GM18499 (cell line): ENCODE data around the gene ERC2.

Experiments
- ATAC-seq: cut with Tn5 transposase; IDR thresholded peaks from one replicate; pipeline ENCODE4 v1.9.1; 2021; ENCODE audit warnings: moderate number of reproducible peaks; ENCODE audit not compliant: insufficient read depth, unreplicated experiment

The ERC2 gene

DNA sequence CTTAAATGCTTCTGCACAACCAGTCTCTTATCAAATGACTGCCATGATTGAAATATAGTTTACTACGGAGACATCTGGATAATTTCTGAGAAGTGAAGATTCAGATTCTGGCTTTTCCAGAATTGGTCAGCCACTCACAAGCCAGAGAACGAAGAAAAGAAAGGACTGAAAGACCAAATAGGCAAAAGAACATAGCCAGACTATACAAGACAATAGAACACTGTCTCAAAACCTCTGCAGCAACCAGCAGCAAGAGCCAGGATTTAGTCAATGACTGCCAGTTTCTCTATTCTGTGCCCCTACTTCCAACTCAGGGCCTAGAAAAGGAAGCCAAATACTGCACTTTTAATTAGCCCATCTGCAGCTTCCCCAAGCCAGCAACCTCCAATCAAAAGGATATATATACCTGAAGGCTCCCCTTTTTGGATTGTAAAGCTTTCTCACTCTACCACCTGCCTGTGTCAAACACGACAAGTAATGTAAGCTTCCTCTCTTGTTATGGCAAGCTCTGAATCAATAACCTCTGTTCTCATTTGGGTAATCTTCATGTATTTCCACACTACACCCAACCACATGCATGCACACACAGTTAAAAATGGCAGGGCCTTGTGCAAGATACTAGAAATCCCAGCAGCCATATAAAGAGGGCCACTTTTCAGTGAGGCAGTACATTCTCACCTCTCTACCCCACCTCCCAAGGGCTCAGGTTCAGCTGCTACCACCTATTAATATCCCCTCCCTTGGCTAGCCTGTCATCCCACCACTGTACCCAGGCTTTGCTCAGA, 97.1 kb downstream of the ERC2 start:
- ATAC-seq, result no peak

DNA sequence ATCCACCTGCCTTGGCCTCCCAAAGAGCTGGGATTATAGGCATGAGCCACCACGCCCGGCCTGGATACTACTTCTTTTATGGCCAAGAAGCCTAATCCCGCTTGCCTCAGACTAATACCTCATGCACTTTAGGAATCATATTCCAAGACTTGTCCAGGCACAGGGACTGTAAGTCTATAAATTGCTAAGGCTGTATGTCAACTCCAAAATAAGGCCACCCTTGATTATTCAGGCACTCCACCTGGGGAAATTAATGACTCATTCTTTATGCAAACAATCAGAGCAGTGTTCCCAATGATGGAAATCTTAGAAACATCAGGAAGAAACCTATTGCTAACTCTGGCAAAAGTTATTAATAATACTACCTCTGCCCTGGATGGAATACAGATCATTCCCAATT, 98.4 kb downstream of the ERC2 start:
- ATAC-seq, result no peak

DNA sequence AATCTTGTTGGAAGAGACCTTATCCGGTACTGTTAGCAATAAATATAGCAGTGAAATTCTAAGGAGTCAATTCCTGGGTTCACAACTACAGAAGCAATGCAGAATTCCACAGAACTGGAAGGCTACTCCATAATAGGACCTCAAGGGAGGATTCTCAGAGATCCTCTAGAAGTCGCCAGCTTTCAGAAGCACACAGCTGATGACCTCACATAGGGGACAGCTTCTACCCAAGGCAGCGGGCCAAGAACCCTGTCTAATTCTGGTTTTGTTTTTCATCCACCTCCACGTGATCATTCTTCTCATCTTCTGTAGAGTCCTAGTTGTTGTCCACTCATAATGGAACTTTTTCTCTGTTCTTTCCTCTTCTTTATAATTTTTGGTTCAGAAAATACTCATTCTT, 99.4 kb downstream of the ERC2 start:
- ATAC-seq, result no peak

DNA sequence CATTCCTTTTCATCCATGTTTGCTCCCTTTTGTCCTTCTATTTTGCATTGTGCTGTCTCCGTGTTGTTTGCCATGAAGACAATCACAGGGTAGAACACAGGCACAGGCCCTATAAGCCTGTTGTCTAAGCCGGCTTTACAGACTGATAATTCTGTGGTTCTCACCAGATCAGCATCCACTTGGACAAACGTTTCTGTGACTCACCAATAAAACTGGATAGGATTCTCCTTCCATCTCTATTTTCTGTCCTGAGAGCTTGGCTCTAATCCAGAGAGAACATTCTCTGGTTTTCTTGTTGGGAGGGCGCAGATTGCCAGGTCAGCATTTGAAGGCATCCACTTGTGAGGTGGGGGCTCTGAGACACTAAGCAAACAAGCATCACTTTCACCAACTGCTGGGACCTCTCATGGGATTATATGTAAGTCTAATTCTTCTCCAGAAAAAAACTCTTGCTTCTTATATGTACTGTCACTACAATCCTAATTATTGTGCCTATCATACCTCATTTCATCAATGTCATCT, 101.6 kb downstream of the ERC2 start:
- no peak for ATAC-seq

DNA sequence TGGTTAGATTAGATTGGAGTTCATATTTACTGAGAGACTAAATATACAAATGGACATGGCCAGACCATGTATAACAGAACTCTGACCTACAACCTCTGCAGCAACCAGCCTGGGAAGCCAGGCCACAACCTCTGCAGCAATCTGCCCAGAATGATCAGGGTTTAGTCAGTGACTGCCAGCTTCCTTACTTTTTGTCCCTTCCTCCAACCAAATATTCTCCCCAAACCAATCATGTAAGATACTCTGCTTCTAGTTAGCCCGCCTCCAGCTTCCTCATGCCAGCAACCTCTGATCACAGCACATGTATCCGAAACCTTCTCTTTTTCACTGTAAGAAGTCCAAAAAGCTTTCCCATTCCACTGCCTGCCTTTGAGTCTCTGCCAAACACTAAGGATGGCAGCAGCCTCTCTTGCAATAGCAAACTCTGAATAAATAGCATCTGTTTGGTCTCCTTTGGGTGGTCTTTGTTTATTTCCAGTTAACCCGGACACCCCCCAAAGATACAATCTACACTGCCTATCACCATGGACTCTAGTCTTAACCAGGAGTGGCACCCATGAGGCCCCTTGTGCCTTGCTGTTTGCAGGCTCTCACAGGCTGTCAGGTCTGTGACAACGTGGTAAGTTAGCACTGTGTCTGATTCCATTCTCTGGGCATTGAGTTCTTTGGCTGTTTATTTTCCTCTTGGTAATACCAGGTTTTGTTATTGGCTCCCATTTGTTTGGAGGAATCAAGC, 102.2 kb downstream of the ERC2 start:
- no peak for ATAC-seq

DNA sequence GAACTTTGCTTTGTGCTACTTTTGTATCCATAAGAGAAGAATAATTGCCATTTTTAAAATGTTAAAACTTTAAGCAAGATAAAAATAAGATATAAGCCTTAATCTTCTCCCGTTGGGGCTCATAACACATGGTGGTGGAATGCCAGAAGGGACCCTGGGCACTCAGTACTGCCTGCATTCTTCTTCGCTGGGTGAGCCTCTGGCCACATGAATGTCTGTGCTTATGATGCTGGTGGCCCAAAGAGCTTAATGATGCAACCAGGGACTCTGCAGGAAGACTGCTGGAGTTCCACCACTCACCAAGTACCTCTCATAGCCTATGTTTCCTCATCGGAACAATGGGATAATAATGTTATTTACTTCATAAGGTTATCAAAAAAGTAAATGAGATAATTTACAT, 103.6 kb downstream of the ERC2 start:
- no peak for ATAC-seq

DNA sequence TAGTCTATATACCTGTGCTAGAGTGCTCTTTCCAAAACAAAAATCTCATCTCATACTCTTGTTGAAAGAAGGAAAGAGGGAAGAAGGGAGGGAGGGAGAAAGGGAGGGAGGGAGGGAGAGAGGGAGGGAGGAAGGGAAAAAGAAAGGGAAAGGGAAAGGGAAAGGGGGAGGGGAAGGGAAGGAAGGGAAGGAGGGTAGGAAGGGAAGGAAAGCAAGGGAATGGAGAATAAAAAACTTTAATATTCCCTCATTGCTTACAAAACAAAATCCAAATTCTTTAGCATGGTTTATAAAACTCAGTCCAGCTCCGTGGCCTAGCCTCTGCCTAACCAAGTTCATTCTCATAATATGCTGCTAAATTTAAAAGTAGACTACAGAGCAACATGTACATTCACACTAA, 104.5 kb downstream of the ERC2 start:
- ATAC-seq, result no peak

DNA sequence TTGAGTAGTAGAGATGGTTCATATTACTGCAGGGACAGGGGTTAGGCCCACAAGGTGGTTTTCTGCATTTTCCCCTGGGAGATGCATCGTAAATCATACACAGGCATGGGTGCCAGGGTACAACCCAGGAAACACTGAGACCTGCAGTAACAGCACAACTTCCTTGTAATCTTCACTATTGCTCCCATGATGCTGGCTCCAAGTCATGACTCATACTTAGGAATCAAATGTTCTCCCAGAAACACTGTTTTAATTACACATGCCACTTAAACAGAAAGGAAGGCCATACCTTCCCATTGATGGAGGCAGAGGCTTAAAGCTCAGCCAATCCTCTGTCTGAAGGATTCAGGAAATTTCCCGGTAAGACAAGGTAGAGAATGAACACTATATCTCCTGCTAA, 106.5 kb downstream of the ERC2 start:
- ATAC-seq, result no peak

DNA sequence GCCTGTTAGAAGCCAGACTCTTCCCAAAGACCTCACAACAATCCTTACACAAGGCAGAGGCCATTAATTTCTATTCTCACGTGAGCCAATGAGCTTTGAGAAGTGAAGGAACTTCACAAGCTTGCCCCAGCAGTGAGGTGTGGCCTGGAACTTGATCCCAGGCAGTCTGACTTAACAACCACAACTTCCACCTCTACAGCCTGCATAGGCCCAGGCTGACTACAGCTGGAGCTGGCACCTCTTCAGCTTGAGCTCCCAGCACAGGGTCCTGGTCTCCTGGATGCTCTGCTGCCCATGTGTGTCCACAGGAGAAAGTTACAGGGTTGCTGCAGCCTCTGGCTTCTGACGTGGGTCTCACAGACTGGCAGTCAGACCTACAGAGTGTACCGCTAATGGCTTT, 111.0 kb downstream of the ERC2 start:
- ATAC-seq, result no peak

DNA sequence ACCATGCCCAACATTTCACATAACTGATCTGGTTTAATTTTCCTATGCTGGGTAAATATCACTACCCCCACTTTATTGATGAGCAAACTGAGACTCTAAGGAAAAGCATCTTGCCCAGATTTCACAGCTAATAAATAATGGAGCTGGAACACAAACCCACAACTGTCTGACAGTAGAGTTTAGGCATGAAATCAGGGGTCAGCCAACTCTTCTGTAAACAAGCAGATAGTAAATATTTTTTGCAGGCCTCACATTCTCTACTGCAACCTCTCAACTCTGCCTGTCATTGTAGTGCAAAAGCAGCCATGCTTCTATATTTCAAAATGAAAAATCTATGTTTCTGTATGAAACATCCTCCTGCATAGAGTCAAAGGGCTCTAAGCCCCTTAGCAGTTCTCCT, 111.5 kb downstream of the ERC2 start:
- no peak for ATAC-seq

DNA sequence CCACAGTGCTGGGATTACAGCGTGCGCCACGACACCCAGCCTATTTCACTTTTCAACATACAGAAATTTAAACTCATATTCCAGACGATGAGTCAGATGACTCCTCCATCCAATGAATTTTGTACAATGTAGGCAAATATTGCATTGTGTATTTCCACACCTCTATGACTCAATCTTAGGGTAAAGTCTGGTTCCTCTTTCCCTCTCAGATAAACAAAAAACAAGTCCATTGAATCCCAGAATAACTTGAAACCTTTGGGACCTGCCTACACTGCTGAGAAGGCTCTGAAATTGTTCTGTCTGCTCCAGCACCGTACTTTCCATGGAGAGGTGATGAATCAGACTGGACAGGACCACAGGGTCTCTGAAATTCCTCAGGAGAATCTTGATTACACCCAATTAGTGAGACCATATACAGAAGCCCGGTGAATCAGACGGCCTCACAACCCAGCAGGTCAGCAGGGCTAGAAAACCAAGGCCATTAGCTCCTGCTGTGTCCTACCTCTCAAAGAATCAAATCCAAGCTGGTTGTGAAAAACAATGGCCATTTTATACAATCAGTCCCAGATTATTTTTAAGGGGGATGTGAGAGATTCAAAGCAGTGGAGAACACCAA, 112.6 kb downstream of the ERC2 start:
- no peak for ATAC-seq

DNA sequence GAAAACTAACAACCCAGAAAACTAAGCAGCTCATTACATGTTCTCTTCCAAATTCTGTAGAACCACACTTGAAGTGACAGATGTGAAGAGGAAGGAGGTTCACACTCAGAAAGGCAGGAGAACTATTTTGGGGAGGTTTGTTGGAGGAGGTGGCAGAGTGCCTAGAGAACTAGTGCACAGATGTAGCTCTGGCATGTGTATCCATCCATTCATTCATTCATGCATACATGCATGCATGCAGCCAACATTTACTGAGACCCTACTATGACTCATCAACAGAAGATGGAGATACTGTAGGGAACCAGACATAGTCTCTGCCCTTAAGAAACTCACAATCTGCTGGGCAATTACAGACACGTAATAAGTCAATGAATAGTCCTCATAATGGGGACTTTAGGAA, 116.7 kb downstream of the ERC2 start:
- no peak for ATAC-seq

DNA sequence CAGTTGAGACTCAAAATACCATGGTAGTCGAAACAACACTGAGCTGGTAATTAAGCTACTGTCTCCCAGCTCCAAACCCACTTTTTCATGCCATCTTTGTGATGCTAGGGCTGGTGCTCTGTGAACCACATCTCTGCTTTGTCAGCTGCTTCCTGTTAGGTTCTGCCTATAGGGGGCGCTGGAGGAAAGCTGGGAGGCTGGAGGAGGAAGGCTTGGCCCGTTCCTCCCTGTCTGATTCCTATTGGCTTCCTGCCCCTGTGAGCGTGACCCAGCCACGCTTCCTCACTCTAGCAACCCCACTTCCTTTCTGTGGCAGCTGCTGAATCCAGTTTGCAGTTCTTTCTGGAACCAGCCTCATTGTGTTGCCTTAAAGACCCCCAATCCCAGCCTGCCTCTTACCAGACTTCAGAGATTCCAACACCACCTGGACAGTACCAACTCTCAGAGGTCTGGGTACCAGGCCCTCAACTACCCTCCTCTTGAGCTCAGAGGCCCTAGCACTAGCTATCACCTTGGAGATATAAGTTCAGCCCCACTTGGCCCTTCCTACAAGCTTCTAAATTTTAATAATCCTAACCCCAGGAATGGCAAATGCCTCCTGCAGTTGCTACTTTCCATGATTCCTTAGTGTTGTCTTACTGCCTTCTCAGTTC, 120.9 kb downstream of the ERC2 start:
- ATAC-seq, result no peak

DNA sequence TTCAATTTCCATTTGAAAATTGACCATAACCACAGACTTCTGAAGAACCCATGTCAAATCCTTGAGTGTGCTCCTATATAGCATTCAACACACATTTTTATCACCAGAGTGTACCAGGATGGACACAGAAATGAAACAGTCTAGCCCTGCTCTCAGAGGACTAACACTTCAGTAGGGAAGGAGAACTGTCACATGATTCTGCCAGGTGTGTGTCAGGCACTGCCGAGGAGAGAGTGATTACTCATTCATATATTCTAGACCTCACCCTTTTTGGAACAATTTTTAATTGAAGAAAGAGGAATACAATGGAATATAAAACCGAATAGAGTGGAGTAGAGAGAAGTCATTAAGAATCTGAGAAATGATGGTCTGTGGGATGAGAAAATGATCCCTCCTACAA, 125.8 kb downstream of the ERC2 start:
- no peak for ATAC-seq

DNA sequence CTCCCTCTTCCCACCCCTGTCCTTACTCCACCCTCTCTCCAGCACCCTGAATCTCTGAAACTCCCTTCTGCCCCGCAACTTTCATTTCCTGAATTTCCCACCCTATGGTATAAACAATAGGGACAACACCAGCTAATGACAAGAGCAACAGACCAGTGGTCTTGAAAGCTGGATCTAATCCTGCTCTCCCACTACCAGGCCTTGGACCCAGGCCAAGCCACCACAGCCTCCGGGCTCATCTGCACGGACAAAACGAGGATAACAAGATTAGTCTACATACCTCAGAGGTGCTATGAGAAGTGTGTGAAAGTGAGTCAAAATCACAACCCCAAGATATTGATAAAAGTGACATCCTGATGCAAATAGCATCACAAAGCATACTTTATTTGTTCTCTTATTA, 128.6 kb downstream of the ERC2 start:
- no peak for ATAC-seq

DNA sequence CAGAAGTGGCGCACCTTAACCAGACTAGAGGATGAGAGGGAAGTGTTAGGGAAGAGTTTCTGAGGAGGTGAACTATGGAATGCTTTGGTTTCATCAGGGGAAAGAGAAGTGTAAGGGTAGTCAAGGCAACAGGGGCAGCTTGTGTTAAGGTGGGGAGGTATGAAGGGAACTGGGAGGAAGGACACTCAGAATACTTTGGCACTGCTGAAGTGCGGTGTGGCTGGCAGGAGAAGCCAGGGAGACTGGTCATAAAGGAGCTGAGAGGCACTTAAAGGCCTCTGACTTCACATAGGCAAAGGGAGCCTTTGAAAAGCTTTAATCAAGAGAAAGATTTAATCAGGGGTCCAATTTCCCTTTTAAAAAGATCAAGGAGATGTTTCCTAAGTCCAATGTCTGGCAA, 129.0 kb downstream of the ERC2 start:
- ATAC-seq, result no peak

DNA sequence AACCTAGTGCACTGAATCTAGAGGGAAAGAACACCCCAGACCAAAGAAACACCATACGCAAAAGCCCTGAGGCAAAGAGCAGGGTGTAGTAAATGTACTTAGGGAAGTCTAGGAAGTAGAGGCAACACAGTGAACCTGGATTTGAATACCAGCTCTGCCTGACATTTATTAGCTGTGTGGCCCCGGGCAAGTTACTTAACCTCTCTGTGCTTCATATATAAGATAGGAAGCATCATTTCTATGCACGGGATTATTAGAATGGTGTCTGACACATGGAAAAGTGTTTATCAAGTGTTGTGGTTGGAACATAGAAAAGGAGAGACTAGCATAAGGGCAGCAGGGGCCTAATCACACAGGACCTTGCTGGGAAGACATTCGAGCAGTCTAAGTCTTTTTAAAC, 132.2 kb downstream of the ERC2 start:
- no peak for ATAC-seq

DNA sequence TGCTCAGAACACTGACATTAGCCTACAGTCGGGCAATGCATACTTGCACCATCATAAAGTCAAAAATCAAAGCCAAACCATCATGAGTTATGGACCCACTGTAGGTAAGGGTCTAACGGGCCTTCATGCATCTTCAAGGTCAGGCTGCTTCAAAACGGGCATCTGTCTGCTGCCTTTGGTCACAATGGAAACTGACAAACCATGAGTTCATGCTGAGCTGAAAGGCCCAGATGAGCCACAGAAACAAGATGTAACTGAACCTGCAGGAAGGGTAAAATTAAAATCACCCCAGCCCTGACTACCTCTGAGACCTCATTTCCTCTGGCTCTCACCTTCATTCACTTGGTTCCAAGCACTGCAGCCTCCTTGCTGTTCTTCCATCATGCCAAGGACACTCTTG, 143.8 kb downstream of the ERC2 start:
- no peak for ATAC-seq

DNA sequence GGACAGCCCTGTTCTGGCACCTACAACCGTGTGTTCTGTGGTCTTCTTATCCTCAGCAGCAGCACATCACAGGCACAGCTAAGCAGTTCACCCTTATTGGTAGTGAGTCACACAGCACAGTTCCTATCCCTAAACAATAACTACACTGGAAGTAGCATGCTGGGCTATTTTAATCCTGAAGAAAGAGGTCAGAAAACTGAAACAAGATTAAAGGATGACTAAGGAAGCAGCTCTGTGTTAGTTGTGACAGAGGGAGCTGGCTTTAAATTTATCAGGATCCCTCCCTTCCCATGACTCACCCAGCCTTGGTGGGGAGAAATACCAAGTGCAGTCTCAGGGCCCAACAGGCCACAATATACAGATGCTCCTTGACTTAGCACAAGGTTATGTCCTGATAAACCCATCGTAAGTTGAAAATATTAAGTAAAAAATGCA, 144.3 kb downstream of the ERC2 start:
- ATAC-seq, result no peak

DNA sequence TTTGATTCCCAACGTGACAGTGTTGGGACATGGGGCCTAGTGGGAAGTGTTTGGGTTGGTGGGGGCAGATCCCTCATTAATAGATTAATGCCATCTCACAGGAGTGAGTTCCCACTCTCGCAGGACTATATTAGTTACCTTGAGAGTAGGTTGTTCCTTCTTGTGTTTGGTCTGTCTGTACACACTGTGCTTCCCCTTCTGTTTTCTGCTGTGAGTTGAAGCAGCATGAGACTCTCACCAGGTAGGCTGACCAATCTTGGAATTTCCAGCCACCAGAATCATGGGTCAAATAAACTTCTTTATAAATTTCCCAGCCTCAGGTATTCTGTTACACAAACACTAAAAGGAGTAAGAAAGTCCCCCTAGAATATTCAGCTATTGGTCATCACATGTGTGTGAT, 145.4 kb downstream of the ERC2 start:
- no peak for ATAC-seq

DNA sequence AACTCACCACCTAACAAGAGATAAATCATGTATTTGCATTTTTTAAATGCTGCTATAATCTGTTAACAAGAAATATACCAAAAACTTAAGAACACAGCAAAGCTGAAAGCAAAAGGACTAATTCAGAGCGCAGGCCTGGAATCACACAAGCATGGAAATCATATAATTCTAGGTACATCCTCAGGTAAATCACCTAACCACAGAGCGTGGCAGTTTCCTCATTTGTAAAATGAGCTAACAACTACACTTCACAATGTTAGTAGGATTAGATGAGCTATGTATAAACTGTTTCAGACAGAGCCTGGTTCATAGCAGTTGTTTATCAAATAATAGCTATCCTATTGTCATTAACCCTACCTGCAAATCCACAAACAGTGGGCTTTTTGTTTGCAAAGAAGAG, 146.4 kb downstream of the ERC2 start:
- no peak for ATAC-seq
